Stimulated activated CD4-positive, alpha-beta T cell treated with anti-CD3 and anti-CD28 coated beads, Interleukin-1b, Interleukin-23, amount 100 ng/mL, for 4 hours (primary cell): ENCODE measurements around the gene RPAIN.
"Not testable (repeated sequence)": the region's sequence is repeated elsewhere in the genome, so short reads cannot be mapped to it uniquely, and the experiment has no call there.

Source experiments
- DNase-seq, 2 donors: peaks; one replicate each; pipeline ENCODE4 v3.0.0-alpha.2; 2020; ENCODE audit warnings: low read depth in 2 of 2

The RPAIN gene

GRCh38 chr17:5429191-5429887 is 9.4 kb downstream of the RPAIN start:
- no peak for DNase-seq

- DNase-seq = no peak
These were observed 10.5 kb downstream of the RPAIN start for GRCh38 chr17:5430413-5430999.

GRCh38 chr17:5431234-5431633 is 11.3 kb downstream of the RPAIN start:
- DNase-seq = not testable (repeated sequence)

- no peak for DNase-seq
These were observed 12.1 kb downstream of the RPAIN start for GRCh38 chr17:5431949-5432556.

- no peak for DNase-seq
These were observed 15.0 kb downstream of the RPAIN start for GRCh38 chr17:5434984-5435383.

GRCh38 chr17:5435781-5436315 is 15.9 kb downstream of the RPAIN start:
- DNase-seq = not testable (repeated sequence)

- no peak for DNase-seq
These were observed 17.8 kb downstream of the RPAIN start for GRCh38 chr17:5437721-5438317.

GRCh38 chr17:5438716-5439445 is 18.9 kb downstream of the RPAIN start, which contains the start of gene C1QBP:
C1QBP (minus strand) TSS chr17:5439155; CDS start chr17:5439073, 82 bp downstream.
- DNase-seq = peak; percentile 91

GRCh38 chr17:5439446-5439764 is 19.4 kb downstream of the RPAIN start:
- no peak for DNase-seq

- no peak for DNase-seq
These were observed 23.7 kb downstream of the RPAIN start for GRCh38 chr17:5443728-5444127.

- DNase-seq = no peak
These were observed 24.2 kb downstream of the RPAIN start for GRCh38 chr17:5444209-5444608.

GRCh38 chr17:5446786-5447185 is 26.8 kb downstream of the RPAIN start:
- DNase-seq = no peak

- no peak for DNase-seq
These were observed 44.9 kb downstream of the RPAIN start for GRCh38 chr17:5464717-5465507.

- no peak for DNase-seq
These were observed 46.3 kb downstream of the RPAIN start for GRCh38 chr17:5466295-5466694.

- no peak for DNase-seq
These were observed 47.4 kb downstream of the RPAIN start for GRCh38 chr17:5467416-5467815.

GRCh38 chr17:5468075-5468473 is 48.1 kb downstream of the RPAIN start:
- peak; percentile 14 to 21 for DNase-seq

- DNase-seq = no peak
These were observed 52.5 kb downstream of the RPAIN start for GRCh38 chr17:5472511-5472910.

GRCh38 chr17:5473906-5474305 is 53.9 kb downstream of the RPAIN start:
- DNase-seq = no peak

- DNase-seq = no peak
These were observed 59.0 kb downstream of the RPAIN start for GRCh38 chr17:5478992-5479391.

GRCh38 chr17:5480962-5481361 is 61.0 kb downstream of the RPAIN start:
- no peak for DNase-seq

- DNase-seq = no peak
These were observed 61.5 kb downstream of the RPAIN start for GRCh38 chr17:5481451-5481850.
